ENCODE data around the gene RRP12.
"Not testable (repeated sequence)": the region's sequence is repeated elsewhere in the genome, so short reads cannot be mapped to it uniquely, and the experiment has no call there.

Gene RRP12

GRCh38 chr10:97426776-97427570 is 25.8 kb upstream of the RRP12 start:
- H3K4me3 ChIP-seq (replicated peaks; ENCODE audit: low read depth, low read length): peak overlapping the region; percentile 94
- no peak for DNase-seq (ENCODE audit: low read depth)
- TF ChIP-seq CTCF (IDR thresholded peaks at IDR 0.05; ENCODE audit: low read length, missing control alignments): no peak

DNA sequence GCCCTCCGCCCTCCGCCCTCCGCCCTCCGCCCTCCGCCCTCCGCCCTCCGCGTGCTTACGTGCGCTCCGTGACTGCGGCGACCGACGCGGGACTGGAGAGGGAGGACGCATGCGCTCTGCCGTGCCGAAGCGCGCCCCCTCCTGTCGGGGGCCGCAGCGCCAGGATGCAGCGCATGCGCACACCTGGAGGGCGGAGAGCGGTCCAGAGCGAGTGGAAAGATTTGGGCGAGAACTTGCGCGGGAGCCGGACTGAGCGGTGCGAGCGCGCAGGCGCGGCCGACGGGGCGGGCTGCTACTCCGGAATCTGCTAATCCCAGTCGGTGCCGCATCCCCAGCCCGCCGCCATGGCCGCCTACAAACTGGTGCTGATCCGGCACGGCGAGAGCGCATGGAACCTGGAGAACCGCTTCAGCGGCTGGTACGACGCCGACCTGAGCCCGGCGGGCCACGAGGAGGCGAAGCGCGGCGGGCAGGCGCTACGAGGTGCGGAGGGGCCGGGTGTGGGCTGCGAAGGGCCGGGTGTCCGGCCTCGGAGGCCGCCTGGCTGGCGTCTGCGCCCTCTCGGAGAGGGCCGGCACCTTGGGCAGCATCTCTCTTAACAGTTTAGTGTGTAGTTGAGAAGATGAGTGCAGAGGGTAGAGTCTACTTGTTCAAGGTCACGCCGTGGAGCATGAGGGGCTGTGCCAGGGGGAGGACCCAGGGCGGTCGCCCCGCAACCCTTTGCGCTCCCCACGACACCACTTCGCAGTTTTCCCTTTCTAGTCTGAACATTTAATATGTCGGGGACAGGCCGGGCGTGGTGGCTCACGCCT is 25.0 kb upstream of the RRP12 start, which contains the start of gene PGAM1:
PGAM1 (plus strand) TSS at position 228 of the 812 bp plus-strand sequence; CDS start at position 345, 117 bp downstream.
- DNase-seq (ENCODE audit: low read depth): peak; percentile 98
- peak; percentile 53 for TF ChIP-seq CTCF (IDR thresholded peaks at IDR 0.05; ENCODE audit: low read length, missing control alignments)
- peak within 1 kb of the TSS; percentile 94 for H3K4me3 ChIP-seq (replicated peaks; ENCODE audit: low read depth, low read length)

GRCh38 chr10:97423757-97424098 is 22.6 kb upstream of the RRP12 start:
- not testable (repeated sequence) for DNase-seq (ENCODE audit: low read depth); H3K4me3 ChIP-seq (replicated peaks; ENCODE audit: low read depth, low read length)

DNA sequence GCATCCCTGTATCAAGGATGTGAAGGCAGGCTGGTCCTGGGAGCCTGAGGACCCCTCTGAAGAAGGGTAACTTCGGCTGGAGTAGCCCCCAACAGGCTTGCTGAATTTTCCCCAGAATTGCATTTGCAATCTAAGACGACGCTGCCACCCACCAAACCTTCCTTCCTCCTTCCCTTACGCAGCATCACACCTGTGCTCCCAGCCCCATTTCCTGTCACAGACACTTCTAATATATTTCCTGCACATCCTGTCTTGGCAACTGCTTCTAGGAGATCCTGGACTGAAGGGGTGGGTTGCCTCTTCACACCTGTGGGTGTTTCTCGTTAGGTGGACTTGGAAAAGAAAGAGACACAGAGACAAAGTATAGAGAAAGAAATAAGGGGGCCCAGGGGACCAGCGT is 15.4 kb upstream of the RRP12 start:
- H3K4me3 ChIP-seq (replicated peaks; ENCODE audit: low read depth, low read length): no peak overlapping the region
- DNase-seq (ENCODE audit: low read depth): no peak
- TF ChIP-seq CTCF (IDR thresholded peaks at IDR 0.05; ENCODE audit: low read length, missing control alignments): no peak

- H3K4me3 ChIP-seq (replicated peaks; ENCODE audit: low read depth, low read length): no peak overlapping the region
- no peak for DNase-seq (ENCODE audit: low read depth)
- TF ChIP-seq CTCF (IDR thresholded peaks at IDR 0.05; ENCODE audit: low read length, missing control alignments): no peak
Observed at GRCh38 chr10:97412891-97413304, 11.8 kb upstream of the RRP12 start.

DNA sequence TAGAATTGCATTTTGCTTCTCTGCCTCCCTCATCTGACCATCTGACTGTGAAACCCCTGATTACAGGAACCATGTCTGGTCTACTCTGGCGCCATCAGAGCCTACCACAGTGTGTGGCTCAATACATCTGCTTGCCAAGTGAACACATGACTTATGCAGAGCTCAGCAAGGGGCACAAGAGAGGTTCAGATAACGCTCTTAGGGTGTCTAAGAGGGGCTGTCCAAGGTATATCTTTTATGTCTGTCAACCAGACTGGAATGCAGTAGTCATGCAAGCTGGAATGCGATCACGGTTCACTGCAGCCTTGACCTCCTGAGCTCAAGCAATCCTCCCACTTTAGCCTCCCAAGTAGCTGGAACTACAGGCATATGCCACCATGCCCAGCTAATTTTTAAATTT is 10.3 kb upstream of the RRP12 start:
- TF ChIP-seq CTCF (IDR thresholded peaks at IDR 0.05; ENCODE audit: low read length, missing control alignments): no peak
- peak; percentile 54 for DNase-seq (ENCODE audit: low read depth)
- H3K4me3 ChIP-seq (replicated peaks; ENCODE audit: low read depth, low read length): no peak overlapping the region

DNA sequence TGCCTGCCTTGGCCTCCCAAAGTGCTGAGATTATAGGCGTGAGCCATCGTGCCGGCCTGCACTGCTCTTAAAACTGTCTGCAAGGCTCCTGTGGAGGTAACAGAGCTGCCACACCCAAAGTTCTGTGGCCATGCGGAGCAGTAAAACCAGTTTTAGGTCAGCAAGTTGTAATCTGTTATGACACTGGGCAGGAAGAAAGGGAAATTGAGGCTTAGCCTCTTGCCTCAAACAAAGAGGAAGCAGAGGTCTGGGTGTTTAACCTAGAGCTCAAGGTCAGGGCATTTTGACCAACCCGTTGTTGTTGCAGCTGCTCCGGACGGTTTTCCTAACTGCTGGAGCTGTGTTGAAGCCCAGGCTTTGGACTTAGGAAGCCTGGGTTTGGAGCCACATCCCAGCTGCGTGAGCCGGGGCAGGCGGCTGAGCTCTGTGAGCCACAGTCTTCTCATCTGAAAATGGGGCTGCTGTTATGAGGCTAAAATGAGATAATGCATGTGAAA is 7.4 kb upstream of the RRP12 start:
- no peak for TF ChIP-seq CTCF (IDR thresholded peaks at IDR 0.05; ENCODE audit: low read length, missing control alignments)
- no peak for DNase-seq (ENCODE audit: low read depth)
- no peak overlapping the region for H3K4me3 ChIP-seq (replicated peaks; ENCODE audit: low read depth, low read length)
